Neural cell (in vitro differentiated cells): Measurements from ENCODE around the gene CSMD2. TPM values are rescaled to one million over a fixed set of nuclear protein-coding genes. Genes with fewer than 3 reads are reported as not detected.

ENCODE experiments used
- H2AFZ ChIP-seq: fragments of 200-600, 300-800 bp; sonication (generic), shearing (Covaris generic); 2 replicates; pipeline ENCODE4 v1.6.0; 2014; ENCODE audit warnings: low read depth, mild to moderate bottlenecking, antibody characterized with exemption, low read length, moderate library complexity
- H3F3A ChIP-seq: fragments of 200-600 bp; shearing (Covaris generic); 2 replicates; pipeline ENCODE4 v1.6.1; 2016; ENCODE audit warnings: mild to moderate bottlenecking, moderate library complexity, mixed read lengths, antibody characterized with exemption, low read length; ENCODE audit not compliant: insufficient read depth, poor library complexity, severe bottlenecking
- H3K27ac ChIP-seq: fragments of 200-600, 300-800 bp; sonication (generic), shearing (Covaris generic); 2 replicates; pipeline ENCODE4 v1.5.1; 2014; ENCODE audit warnings: mild to moderate bottlenecking, low read length, moderate library complexity
- H3K27me3 ChIP-seq: fragments of 300-800, 200-600 bp; sonication (generic), shearing (Covaris generic); 2 replicates; pipeline ENCODE4 v1.6.0; 2014; ENCODE audit warnings: mild to moderate bottlenecking, low read depth, low read length, moderate library complexity; ENCODE audit not compliant: insufficient read depth
- H3K36me3 ChIP-seq: fragments of 300-800, 200-600 bp; sonication (generic), shearing (Covaris generic); 2 replicates; pipeline ENCODE4 v1.5.1; 2014; ENCODE audit warnings: mild to moderate bottlenecking, antibody characterized with exemption, low read length, moderate library complexity; ENCODE audit not compliant: insufficient read depth
- H3K4me2 ChIP-seq: fragments of 300-800, 200-600 bp; sonication (generic), shearing (Covaris generic); 2 replicates; pipeline ENCODE4 v1.6.0; 2014; ENCODE audit warnings: mild to moderate bottlenecking, low read length
- H3K4me3 ChIP-seq: fragments of 300-800, 200-600 bp; sonication (generic), shearing (Covaris generic); 2 replicates; pipeline ENCODE4 v1.5.1; 2014; ENCODE audit warnings: mild to moderate bottlenecking, low read length, moderate library complexity
- H3K79me2 ChIP-seq: fragments of 200-600 bp; shearing (Covaris generic); replicated peaks from 2 replicates; pipeline ENCODE4 v1.6.0; 2014; ENCODE audit warnings: mild to moderate bottlenecking, low read length, moderate library complexity; ENCODE audit not compliant: insufficient read depth
- H3K9ac ChIP-seq: fragments of 300-800, 200-600 bp; sonication (generic), shearing (Covaris generic); 2 replicates; pipeline ENCODE4 v1.6.1; 2016; ENCODE audit warnings: mild to moderate bottlenecking, low read length, mixed read lengths
- H3K9me2 ChIP-seq: fragments of 200-600 bp; shearing (Covaris generic); 2 replicates; pipeline ENCODE4 v1.6.1; 2016; ENCODE audit warnings: mild to moderate bottlenecking, low read length, mixed read lengths; ENCODE audit not compliant: insufficient read depth
- H3K9me3 ChIP-seq: fragments of 200-600, 300-800 bp; sonication (generic), shearing (Covaris generic); 2 replicates; pipeline ENCODE4 v1.6.1; 2016; ENCODE audit warnings: mild to moderate bottlenecking, mixed run types, low read length, moderate library complexity, mixed read lengths
- H4K20me1 ChIP-seq: fragments of 200-600 bp; shearing (Covaris generic); 2 replicates; pipeline ENCODE4 v1.6.1; 2016; ENCODE audit warnings: mild to moderate bottlenecking, mixed run types; ENCODE audit not compliant: insufficient read depth
- CTCF ChIP-seq: fragments of 450-650 bp; IDR thresholded peaks from 2 replicates; pipeline ENCODE4 v1.5.1; 2014; ENCODE audit warnings: antibody characterized with exemption, mild to moderate bottlenecking, moderate library complexity; ENCODE audit not compliant: poor library complexity, severe bottlenecking
- EP300 ChIP-seq: fragments of 450-650 bp; conservative IDR thresholded peaks from 2 replicates; pipeline ENCODE4 v1.6.1; 2014; ENCODE audit warnings: antibody characterized with exemption, mild to moderate bottlenecking, moderate library complexity; ENCODE audit not compliant: poor library complexity, severe bottlenecking
- EZH2 ChIP-seq: fragments of 200-600, 300-800 bp; shearing (Covaris generic), sonication (generic); IDR thresholded peaks from 2 replicates; pipeline ENCODE4 v1.6.1; 2014; ENCODE audit warnings: antibody characterized with exemption, low read length, borderline replicate concordance, mild to moderate bottlenecking; ENCODE audit not compliant: insufficient read depth, poor library complexity, severe bottlenecking
- MXI1 ChIP-seq: fragments of 450-650 bp; conservative IDR thresholded peaks from 2 replicates; pipeline ENCODE4 v1.6.1; 2014; ENCODE audit warnings: antibody characterized with exemption, mild to moderate bottlenecking; ENCODE audit not compliant: poor library complexity, severe bottlenecking
- POLR2AphosphoS5 ChIP-seq: IDR thresholded peaks from 2 replicates; pipeline ENCODE4 v1.6.1; 2012
- RAD21 ChIP-seq: fragments of 450-650 bp; conservative IDR thresholded peaks from 2 replicates; pipeline ENCODE4 v1.6.1; 2014; ENCODE audit warnings: antibody characterized with exemption, mild to moderate bottlenecking, moderate library complexity
- SMC3 ChIP-seq: fragments of 450-650 bp; conservative IDR thresholded peaks from 2 replicates; pipeline ENCODE4 v1.6.1; 2014; ENCODE audit warnings: antibody characterized with exemption, mild to moderate bottlenecking, moderate library complexity; ENCODE audit not compliant: poor library complexity
- TAF1 ChIP-seq: IDR thresholded peaks from 2 replicates; pipeline ENCODE4 v1.6.1; 2012; ENCODE audit warnings: low read depth
- polyA plus RNA-seq: library from polyadenylated mRNA; depleted of rRNA; stranded (reverse); fragments of >200 nt; gene quantifications from 2 replicates; pipeline ENCODE4 v1.2.3, GENCODE V29; 2014
- TF ChIP-seq, protein P1 (sequence below): IDR thresholded peaks from 2 replicates; pipeline ENCODE4 v1.6.1; 2012; ENCODE audit warnings: borderline replicate concordance

The CSMD2 gene
- polyA plus RNA-seq, 1 donor from 2014 or later = 9.6 TPM

- no peaks in the 10 kb centered on the region for H3K9me2 ChIP-seq
These were observed 91.9 kb downstream of the CSMD2 start for GRCh38 chr1:34073028-34073695.

GRCh38 chr1:34070201-34070836 lies 94.7 kb downstream of the CSMD2 start:
- H3K9me2 ChIP-seq = no peaks in the 10 kb centered on the region
- no peak overlapping the region for H3K9ac ChIP-seq
- H3K4me3 ChIP-seq = no peak overlapping the region
- H3K36me3 ChIP-seq = no peaks in the 10 kb centered on the region
- H3K79me2 ChIP-seq = no peaks in the 10 kb centered on the region
- H3K9me3 ChIP-seq = peaks cover 5% of the 10 kb centered on the region
- no peak overlapping the region for H2AFZ ChIP-seq
- no peak overlapping the region for H3K4me2 ChIP-seq
- no peaks in the 10 kb centered on the region for H3F3A ChIP-seq
- H3K27me3 ChIP-seq = no peaks in the 10 kb centered on the region
- H4K20me1 ChIP-seq = no peaks in the 10 kb centered on the region
- H3K27ac ChIP-seq = no peak overlapping the region
- TF ChIP-seq SMC3 = no peak
- TF ChIP-seq POLR2AphosphoS5 = no peak
- no peak for TF ChIP-seq MXI1
- no peak for TF ChIP-seq CTCF
- no peak for TF ChIP-seq EP300
- no peak for TF ChIP-seq RAD21
- TF ChIP-seq, protein P1, sequence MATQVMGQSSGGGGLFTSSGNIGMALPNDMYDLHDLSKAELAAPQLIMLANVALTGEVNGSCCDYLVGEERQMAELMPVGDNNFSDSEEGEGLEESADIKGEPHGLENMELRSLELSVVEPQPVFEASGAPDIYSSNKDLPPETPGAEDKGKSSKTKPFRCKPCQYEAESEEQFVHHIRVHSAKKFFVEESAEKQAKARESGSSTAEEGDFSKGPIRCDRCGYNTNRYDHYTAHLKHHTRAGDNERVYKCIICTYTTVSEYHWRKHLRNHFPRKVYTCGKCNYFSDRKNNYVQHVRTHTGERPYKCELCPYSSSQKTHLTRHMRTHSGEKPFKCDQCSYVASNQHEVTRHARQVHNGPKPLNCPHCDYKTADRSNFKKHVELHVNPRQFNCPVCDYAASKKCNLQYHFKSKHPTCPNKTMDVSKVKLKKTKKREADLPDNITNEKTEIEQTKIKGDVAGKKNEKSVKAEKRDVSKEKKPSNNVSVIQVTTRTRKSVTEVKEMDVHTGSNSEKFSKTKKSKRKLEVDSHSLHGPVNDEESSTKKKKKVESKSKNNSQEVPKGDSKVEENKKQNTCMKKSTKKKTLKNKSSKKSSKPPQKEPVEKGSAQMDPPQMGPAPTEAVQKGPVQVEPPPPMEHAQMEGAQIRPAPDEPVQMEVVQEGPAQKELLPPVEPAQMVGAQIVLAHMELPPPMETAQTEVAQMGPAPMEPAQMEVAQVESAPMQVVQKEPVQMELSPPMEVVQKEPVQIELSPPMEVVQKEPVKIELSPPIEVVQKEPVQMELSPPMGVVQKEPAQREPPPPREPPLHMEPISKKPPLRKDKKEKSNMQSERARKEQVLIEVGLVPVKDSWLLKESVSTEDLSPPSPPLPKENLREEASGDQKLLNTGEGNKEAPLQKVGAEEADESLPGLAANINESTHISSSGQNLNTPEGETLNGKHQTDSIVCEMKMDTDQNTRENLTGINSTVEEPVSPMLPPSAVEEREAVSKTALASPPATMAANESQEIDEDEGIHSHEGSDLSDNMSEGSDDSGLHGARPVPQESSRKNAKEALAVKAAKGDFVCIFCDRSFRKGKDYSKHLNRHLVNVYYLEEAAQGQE = no peak

More at GRCh38 chr1:34073028-34073695, 91.9 kb downstream of the CSMD2 start:
- no peak overlapping the region for H3K4me2 ChIP-seq
- H3K9me3 ChIP-seq = peaks cover 5% of the 10 kb centered on the region
- H3F3A ChIP-seq = no peaks in the 10 kb centered on the region
- no peak overlapping the region for H3K27ac ChIP-seq
- H4K20me1 ChIP-seq = no peaks in the 10 kb centered on the region
- H3K36me3 ChIP-seq = no peaks in the 10 kb centered on the region
- H3K27me3 ChIP-seq = no peaks in the 10 kb centered on the region
- no peak overlapping the region for H3K4me3 ChIP-seq
- TF ChIP-seq MXI1 (no peak), EZH2 (no peak), SMC3 (no peak), TAF1 (no peak), RAD21 (no peak), POLR2AphosphoS5 (no peak), CTCF (no peak), EP300 (no peak)
- TF ChIP-seq, protein P1 = no peak
- H3K79me2 ChIP-seq = no peaks in the 10 kb centered on the region
- H3K9ac ChIP-seq = no peak overlapping the region
- H2AFZ ChIP-seq = no peak overlapping the region
